ENCODE results near the gene TMEM106C. TPM values are rescaled to one million over a fixed set of nuclear protein-coding genes. Genes with fewer than 3 reads are reported as not detected.

Gene TMEM106C
- total and polyA plus RNA-seq, 2 of the 13 experiments (the other 11 are each of a cell fraction or from before 2014, with no cell fraction given), result 132 to 192 TPM

DNA sequence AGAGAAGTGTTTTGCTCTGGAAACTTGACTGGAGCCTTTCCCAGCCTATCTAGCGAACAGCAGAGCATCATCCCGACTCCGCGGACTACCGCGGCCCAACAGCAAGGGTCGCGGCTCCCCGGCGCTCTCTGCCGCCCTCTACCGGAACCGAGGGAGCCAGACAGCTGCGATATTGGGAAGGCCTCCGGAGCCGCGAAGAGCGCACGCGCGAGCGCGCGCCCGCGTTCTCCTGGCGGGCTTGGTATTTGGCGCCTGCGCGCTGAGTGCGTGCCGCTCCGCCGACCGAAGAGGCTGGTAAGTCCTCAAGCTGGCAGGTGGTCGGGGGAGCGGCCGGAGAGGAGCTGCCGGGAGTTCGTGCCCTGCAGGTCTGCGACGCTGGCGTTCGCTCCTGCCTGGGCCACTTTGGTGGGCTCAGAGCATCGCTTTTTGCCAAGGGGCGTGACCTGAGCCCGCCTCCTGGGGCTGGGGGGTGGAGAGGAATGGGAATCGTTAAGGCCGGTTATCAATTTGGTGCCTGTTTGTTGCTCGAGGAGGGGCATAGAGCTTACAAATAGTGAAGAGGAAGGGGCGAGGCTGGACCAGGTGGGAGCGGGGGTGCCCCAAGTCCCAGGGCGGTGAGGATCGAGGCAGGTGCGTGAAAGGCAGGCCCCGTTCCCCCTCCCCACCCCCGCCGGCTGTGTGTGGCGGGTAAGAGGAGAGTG, at the start of gene TMEM106C (continued):
- TF ChIP-seq HNRNPK (IDR thresholded peaks at IDR 0.05; ENCODE audit: low read depth, low read length, poor library complexity, severe bottlenecking), result no peak
- TF ChIP-seq, protein P1, sequence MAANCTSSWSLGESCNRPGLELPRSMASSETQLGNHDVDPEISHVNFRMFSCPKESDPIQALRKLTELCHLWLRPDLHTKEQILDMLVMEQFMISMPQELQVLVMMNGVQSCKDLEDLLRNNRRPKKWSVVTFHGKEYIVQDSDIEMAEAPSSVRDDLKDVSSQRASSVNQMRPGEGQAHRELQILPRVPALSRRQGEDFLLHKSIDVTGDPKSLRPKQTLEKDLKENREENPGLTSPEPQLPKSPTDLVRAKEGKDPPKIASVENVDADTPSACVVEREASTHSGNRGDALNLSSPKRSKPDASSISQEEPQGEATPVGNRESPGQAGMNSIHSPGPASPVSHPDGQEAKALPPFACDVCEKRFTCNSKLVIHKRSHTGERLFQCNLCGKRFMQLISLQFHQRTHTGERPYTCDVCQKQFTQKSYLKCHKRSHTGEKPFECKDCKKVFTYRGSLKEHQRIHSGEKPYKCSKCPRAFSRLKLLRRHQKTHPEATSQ (CRISPR knock-in tag; IDR thresholded peaks at IDR 0.05; ENCODE audit: borderline replicate concordance), result no peak
- TF ChIP-seq SSRP1 (CRISPR knock-in tag; IDR thresholded peaks at IDR 0.05), result peak; percentile 30; the same call in 1 of the 2 replicates
- no peak for TF ChIP-seq ZBTB4 (CRISPR knock-in tag; IDR thresholded peaks at IDR 0.05; ENCODE audit: borderline replicate concordance)
- no peak for TF ChIP-seq HCFC1 (IDR thresholded peaks at IDR 0.05; ENCODE audit: low read depth, low read length)
- no peak for TF ChIP-seq SALL2 (CRISPR knock-in tag; IDR thresholded peaks at IDR 0.05)
- TF ChIP-seq REL (CRISPR knock-in tag; conservative IDR thresholded peaks at IDR 0.05), result no peak
- TF ChIP-seq PRDM4 (CRISPR knock-in tag; IDR thresholded peaks at IDR 0.05; ENCODE audit: borderline replicate concordance), result no peak
- TF ChIP-seq CREB3 (CRISPR knock-in tag; IDR thresholded peaks at IDR 0.05), result 0 out of 2 replicates have a peak, but pooled peaks have one; percentile 69
- TF ChIP-seq ZNF337 (CRISPR knock-in tag; IDR thresholded peaks at IDR 0.05; ENCODE audit: borderline replicate concordance, low read depth), result no peak
- TF ChIP-seq FOXP1 (IDR thresholded peaks at IDR 0.05), result no peak
- no peak for TF ChIP-seq FOXP1 (CRISPR knock-in tag; IDR thresholded peaks at IDR 0.05)
- TF ChIP-seq ZNF350 (CRISPR knock-in tag; IDR thresholded peaks at IDR 0.05; ENCODE audit: borderline replicate concordance, low read depth), result peak; percentile 48
- peak; percentile 81 for TF ChIP-seq POGZ (CRISPR knock-in tag; IDR thresholded peaks at IDR 0.05)
- TF ChIP-seq FOXO4 (CRISPR knock-in tag; conservative IDR thresholded peaks at IDR 0.05), result no peak

Measured in HepG2 (cell line).